Osteocyte (in vitro differentiated cells): ENCODE measurements around the gene UTP25. TPM values are rescaled to one million over a fixed set of nuclear protein-coding genes. Genes with fewer than 3 reads are reported as not detected.

Experiments used
- DNase-seq: peaks from one replicate; pipeline ENCODE4 v3.0.0; 2021; ENCODE audit warnings: mixed read lengths; ENCODE audit not compliant: unreplicated experiment; ENCODE audit errors: extremely low spot score
- H3K27ac Mint-ChIP-seq: one replicate; pipeline ENCODE4 v1.8.0; 2021; ENCODE audit warnings: mild to moderate bottlenecking, mixed read lengths; ENCODE audit not compliant: unreplicated experiment
- H3K27me3 Mint-ChIP-seq: one replicate; pipeline ENCODE4 v1.8.0; 2021; ENCODE audit warnings: mixed read lengths; ENCODE audit not compliant: unreplicated experiment
- H3K36me3 Mint-ChIP-seq: one replicate; pipeline ENCODE4 v1.8.0; 2021; ENCODE audit warnings: mixed read lengths; ENCODE audit not compliant: unreplicated experiment
- H3K4me1 Mint-ChIP-seq: one replicate; pipeline ENCODE4 v1.8.0; 2021; ENCODE audit warnings: mixed read lengths; ENCODE audit not compliant: unreplicated experiment
- H3K4me3 Mint-ChIP-seq: one replicate; pipeline ENCODE4 v1.8.0; 2021; ENCODE audit warnings: mild to moderate bottlenecking, moderate library complexity, mixed read lengths; ENCODE audit not compliant: unreplicated experiment
- H3K9me3 Mint-ChIP-seq: one replicate; pipeline ENCODE4 v1.8.0; 2021; ENCODE audit warnings: mixed read lengths; ENCODE audit not compliant: unreplicated experiment
- CTCF ChIP-seq: fragments of 200-600 bp; sonication (generic); IDR thresholded peaks from 2 replicates; pipeline ENCODE4 v1.5.0; 2021; ENCODE audit warnings: antibody characterized with exemption, mild to moderate bottlenecking, moderate library complexity
- total RNA-seq: library from RNA; stranded (reverse); gene quantifications from 2 replicates; pipeline ENCODE4 v1.2.1, GENCODE V29; 2021

The UTP25 gene
- total RNA-seq, 1 donor from 2014 or later: 7.3 TPM

GRCh38 chr1:209802117-209802779 is 25.5 kb upstream of the UTP25 start:
- Mint-ChIP-seq H3K27me3 (peaks cover 53% of the 10 kb centered on the region), H3K36me3 (peaks cover 3% of the 10 kb centered on the region), H3K27ac (no peak overlapping the region), H3K4me1 (peaks cover 8% of the 10 kb centered on the region), H3K4me3 (no peak overlapping the region), H3K9me3 (no peaks in the 10 kb centered on the region)
- no peak for TF ChIP-seq CTCF
- DNase-seq: no peak

GRCh38 chr1:209802780-209803152 is 25.0 kb upstream of the UTP25 start:
- Mint-ChIP-seq H3K4me1 (peaks cover 8% of the 10 kb centered on the region), H3K9me3 (no peaks in the 10 kb centered on the region), H3K36me3 (peaks cover 3% of the 10 kb centered on the region), H3K27ac (no peak overlapping the region), H3K4me3 (no peak overlapping the region), H3K27me3 (peaks cover 49% of the 10 kb centered on the region)
- TF ChIP-seq CTCF: no peak
- DNase-seq: no peak

- peaks cover 43% of the 10 kb centered on the region for H3K27me3 Mint-ChIP-seq
- no peaks in the 10 kb centered on the region for H3K36me3 Mint-ChIP-seq
- H3K4me3 Mint-ChIP-seq: no peak overlapping the region
- H3K4me1 Mint-ChIP-seq: peaks cover 12% of the 10 kb centered on the region
- no peaks in the 10 kb centered on the region for H3K9me3 Mint-ChIP-seq
- no peak for DNase-seq
- H3K27ac Mint-ChIP-seq: no peak overlapping the region
- no peak for TF ChIP-seq CTCF
Observed at GRCh38 chr1:209803568-209803967, 24.2 kb upstream of the UTP25 start.

- no peaks in the 10 kb centered on the region for H3K36me3 Mint-ChIP-seq
- H3K27me3 Mint-ChIP-seq: peaks cover 40% of the 10 kb centered on the region
- H3K27ac Mint-ChIP-seq: no peak overlapping the region
Observed at GRCh38 chr1:209805341-209805781, 22.4 kb upstream of the UTP25 start.

More at GRCh38 chr1:209805341-209805781, 22.4 kb upstream of the UTP25 start:
- DNase-seq: no peak
- Mint-ChIP-seq H3K4me3 (peak overlapping the region; percentile 68), H3K9me3 (no peaks in the 10 kb centered on the region), H3K4me1 (peaks cover 12% of the 10 kb centered on the region)
- TF ChIP-seq CTCF: no peak
